Measurements from ENCODE around the gene RIT2.

GRCh38 chr18:42854558-42854957, 260.9 kb downstream of the RIT2 start:
- TF ChIP-seq CTCF (IDR thresholded peaks at IDR 0.05) (no peak), POLR2A (IDR thresholded peaks at IDR 0.05; ENCODE audit: low read depth) (no peak)

All from esophagus muscularis mucosa (tissue), 3 donors.